KG1 (cell line): ENCODE results near the gene DNAJC10.

Source experiments
- DNase-seq: peaks from one replicate; lab custom pipeline; 2025; lab: John Stamatoyannopoulos, UW

The DNAJC10 gene

DNA sequence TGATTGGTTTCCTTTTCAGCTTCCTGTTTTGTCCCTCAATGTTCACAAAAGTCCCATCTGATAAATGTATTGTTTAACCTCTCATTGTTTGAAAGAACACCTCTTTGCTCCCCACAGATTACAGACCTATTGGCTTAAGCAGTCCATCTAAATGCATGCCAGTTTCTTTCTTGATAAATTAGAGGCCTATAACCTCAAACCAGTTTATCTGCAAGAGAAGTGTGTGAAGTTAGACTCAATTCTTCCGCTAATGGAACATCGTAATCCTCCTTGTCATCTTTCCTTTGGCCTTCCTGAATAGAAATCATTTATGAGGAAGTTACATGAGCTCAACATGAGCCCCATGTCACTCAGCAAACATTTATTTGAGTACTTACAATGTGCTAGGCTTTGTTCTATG lies 76.4 kb downstream of the DNAJC10 start:
- DNase-seq: no peak

GRCh38 chr2:182798736-182799135 lies 82.7 kb downstream of the DNAJC10 start:
- no peak for DNase-seq

DNA sequence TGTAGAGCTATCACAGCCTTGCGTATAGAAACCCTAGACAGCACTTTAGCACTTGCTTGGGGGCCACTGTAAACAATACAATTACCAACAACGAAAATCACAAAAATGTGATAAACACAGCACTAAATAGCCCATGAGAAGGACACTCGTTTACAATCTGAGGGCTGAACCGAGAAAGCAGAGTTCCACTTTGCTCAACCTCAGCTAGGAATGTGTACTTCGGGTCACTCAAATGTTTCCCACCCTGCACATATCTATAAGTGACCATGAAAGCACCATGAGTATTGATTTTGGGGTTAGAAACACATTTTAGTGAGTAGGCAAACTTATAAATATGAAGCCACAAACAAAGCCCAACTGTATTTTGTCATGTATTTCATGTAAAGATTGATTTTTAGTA lies 88.1 kb downstream of the DNAJC10 start:
- no peak for DNase-seq

DNA sequence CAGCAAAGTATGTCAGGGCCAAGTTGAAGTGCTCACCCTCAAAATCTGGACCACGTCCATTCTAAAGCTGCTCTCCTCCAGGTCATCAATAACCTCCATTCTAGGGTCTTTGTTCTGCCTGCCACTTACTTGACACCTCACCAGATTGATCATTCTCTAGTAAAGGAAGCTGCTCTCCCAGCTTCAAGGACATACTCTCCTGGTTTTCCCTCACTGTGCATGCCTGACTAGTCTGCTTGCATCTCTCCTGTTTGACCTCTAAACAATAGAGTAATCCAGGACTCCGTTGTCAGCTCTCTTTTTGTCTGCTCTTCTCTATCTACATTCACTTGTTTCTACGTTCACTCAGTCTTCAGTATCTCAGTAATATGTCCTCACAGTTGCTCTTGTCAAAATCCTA lies 91.3 kb downstream of the DNAJC10 start:
- no peak for DNase-seq

DNA sequence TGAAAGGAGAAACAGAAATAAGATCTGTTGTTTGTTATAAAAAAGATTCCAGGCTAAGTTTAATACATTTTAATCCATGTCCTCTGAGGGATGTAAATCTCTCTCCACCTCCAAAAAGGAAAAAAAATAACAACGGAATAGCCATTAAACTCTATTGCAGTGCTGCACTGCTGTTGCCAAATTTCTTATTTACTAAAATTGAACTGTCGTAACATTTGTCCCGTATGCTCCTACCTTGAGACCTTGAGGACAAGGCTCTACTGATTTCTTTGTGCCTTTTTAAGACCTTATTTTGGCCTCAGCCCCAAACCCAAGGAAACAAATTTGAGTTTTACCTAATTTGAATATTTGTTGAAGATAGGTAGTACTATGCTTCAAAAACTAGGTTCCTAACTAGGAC lies 94.0 kb downstream of the DNAJC10 start:
- no peak for DNase-seq

- no peak for DNase-seq
Observed at GRCh38 chr2:182814380-182814779, 98.3 kb downstream of the DNAJC10 start.

- DNase-seq: no peak
Observed at GRCh38 chr2:182814804-182815203, 98.7 kb downstream of the DNAJC10 start.

- DNase-seq: no peak
Observed at GRCh38 chr2:182816866-182817265, 100.8 kb downstream of the DNAJC10 start.

GRCh38 chr2:182817558-182817957 lies 101.5 kb downstream of the DNAJC10 start:
- no peak for DNase-seq

GRCh38 chr2:182818501-182818900 lies 102.4 kb downstream of the DNAJC10 start:
- no peak for DNase-seq

DNA sequence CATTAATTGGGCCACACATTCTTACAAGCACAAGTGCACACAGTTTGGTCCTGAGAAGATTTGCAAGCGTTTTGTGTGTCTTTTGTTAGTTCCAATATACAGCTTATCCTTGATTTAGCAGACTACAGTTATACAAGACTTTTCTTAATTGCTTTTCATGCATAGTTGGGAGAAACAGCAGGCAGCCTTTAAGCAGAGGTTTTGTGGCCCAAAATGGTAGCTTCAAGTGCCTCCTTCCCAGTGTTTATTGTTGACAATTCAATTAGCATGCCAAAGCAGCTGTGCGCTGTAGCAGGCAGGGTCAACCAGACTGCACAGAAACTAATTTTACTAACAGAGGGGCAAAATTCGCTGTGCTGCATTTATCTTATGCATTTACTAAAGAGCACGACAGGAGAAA lies 102.9 kb downstream of the DNAJC10 start:
- no peak for DNase-seq

GRCh38 chr2:182819412-182819811 lies 103.4 kb downstream of the DNAJC10 start:
- DNase-seq: no peak

- no peak for DNase-seq
Observed at GRCh38 chr2:182821182-182821581, 105.1 kb downstream of the DNAJC10 start.

- DNase-seq: no peak
Observed at GRCh38 chr2:182822733-182823132, 106.7 kb downstream of the DNAJC10 start.

GRCh38 chr2:182824056-182824766 lies 108.2 kb downstream of the DNAJC10 start:
- DNase-seq: no peak

- no peak for DNase-seq
Observed at GRCh38 chr2:182824767-182825158, 108.7 kb downstream of the DNAJC10 start.

GRCh38 chr2:182826064-182826463 lies 110.0 kb downstream of the DNAJC10 start:
- DNase-seq: no peak

DNA sequence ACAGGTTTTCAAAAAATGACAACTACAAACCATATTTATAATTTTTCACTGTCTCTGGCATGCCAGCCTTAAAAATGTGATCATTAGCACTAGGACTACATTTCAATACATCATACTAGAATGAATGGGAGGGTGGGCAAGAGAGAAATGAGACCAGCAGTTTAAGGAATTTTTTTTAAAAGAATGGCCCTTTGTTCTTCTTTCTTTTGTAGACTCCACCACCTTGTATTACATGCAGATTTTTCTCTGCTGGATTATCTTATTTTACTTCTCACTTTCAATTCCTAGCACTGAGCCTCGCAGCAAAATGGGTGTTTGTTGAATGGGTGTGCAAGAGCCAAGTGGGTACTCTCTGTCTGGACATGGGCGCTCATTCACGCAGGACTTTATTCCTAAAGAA lies 110.4 kb downstream of the DNAJC10 start:
- DNase-seq: no peak

GRCh38 chr2:182827182-182827879 lies 111.3 kb downstream of the DNAJC10 start:
- DNase-seq: no peak

GRCh38 chr2:182831101-182831500 lies 115.0 kb downstream of the DNAJC10 start:
- DNase-seq: no peak

DNA sequence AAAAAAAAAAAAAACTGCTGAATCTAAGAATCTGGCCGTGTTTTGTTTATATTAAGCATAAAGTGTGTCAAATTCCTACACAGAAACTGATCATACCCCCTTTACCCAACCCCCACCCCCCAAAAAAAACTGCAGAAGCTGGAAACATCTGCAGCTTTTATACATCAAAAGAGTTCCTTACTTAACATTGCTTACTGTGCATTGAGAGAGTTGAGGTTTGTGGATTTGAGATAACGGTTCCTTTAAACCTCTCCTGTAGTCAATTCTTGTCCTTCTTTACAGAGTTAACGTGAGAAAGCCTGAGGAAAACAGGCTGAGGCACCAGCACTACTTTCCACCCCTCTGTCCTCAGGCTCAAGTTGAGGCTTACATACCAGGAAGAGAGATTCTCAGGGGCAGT lies 115.9 kb downstream of the DNAJC10 start:
- DNase-seq: no peak

DNA sequence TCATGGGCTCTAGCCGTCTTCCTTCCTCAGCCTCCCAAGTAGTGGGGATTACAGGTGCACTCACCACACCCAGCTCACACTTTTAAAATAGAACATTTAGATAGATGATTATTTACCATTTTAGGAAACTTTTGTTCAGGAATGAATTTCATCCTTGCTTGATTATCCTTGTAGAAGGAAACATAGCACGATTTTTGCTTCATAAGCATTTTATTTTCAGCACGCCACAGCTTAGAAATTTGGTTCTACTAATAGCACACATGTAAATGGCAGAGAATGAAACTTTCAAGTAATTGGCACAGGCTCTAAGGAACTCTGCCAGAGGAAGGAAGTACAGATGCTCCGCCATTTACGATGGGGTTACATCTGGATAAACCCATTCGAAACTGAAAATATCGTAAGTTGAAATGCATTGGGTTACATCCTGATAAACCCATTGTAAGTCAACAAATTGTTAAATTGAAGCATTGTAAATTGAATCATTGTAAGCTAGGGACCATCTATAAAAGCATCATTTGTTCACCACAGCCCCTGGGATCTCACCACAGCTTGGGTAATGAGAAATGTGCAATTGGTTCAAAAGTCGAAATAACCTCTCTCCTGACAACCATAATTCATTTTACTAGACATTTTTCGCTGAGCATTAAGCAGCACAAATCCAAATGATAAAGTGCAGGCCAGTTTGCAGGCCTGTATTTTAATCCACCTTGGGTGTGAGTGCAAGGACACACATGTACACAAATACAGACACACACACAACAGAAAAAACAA lies 117.2 kb downstream of the DNAJC10 start:
- no peak for DNase-seq

DNA sequence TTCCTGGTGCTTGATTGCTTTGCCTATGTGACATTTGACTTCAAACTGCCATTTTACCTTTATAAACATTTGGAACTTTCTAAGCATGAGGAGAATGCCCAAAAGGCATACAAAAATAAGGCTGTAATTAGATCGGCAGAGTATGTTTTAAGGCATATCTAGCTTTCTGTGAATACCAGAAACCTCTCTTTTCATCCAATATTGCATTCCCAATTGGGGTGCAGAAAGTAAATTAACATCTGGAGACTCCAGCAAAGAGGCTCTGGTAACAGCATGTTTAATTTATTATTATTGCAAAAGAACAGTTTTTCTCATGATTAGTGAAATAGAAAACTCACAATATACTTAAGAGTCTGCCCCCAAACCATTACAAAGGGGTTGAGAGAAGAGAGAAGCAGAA lies 118.2 kb downstream of the DNAJC10 start:
- DNase-seq: no peak
